ENCODE data around the gene TMPRSS2.
A peak's percentile ranks its signal among the peaks of the same experiment; 100 is the strongest.

The TMPRSS2 gene

DNA sequence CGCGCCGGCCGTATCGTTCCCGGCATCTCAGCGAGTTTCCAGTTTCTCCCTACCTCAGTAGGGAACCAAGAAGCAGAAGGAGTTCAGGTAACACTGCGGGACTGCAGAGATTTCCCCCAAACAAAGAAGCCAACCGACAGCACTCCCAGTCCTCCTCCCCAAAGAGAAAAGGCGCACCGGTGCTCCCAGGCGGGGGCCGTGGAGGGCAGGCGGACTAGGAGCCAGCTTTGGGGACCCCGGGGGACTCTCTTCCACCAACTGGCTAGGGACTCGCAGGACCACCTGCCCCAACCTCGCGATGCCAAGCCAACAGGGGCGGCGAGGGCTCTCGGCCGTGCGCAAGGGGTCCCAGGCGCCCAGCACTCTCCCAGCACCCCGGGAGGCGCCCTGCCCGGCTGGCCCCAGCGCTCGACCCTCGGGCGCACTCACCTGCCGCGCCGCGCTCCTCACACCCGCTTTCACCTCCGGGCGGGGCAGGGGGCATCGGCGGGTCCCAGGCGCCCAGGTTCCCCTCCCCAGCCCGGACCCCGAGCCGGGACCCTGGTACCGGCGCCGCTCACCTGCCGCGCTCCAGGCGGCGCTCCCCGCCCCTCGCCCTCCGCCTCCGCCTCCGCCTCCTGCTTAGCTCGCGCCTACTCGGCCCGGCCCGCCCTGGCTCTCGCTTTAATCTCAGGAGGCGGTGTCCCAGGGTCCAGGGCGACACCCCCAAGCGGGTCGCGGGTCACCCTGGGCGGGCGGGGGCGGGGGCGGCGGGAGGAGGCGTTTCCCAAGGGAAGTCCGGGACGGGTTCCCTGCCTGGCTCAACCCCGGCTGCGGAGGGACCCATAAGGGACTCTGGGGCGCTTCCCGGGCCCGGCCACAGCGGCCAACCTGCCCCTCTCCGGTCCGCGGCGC is at the start of gene TMPRSS2:
Gene TMPRSS2, minus strand, starts transcription at position 638 of the 894 bp plus-strand sequence. CDS start 10,025 bp downstream, outside the sequence.
- Histone ChIP-seq H3K4me1 (no peaks in the 10 kb centered on the region), H3K4me2 (no peak within 1 kb of the TSS), H4K20me1 (no peaks in the 10 kb centered on the region), H3K27me3 (peaks cover 37% of the 10 kb centered on the region), H3K4me3 (no peak within 1 kb of the TSS), H3K9ac (no peak within 1 kb of the TSS), H3K9me3 (peaks cover 18% of the 10 kb centered on the region), H3K27ac (no peak within 1 kb of the TSS), H3K36me3 (no peaks in the 10 kb centered on the region)
- no peak for TF ChIP-seq Cebpa-rat (IDR thresholded peaks at IDR 0.05)

DNA sequence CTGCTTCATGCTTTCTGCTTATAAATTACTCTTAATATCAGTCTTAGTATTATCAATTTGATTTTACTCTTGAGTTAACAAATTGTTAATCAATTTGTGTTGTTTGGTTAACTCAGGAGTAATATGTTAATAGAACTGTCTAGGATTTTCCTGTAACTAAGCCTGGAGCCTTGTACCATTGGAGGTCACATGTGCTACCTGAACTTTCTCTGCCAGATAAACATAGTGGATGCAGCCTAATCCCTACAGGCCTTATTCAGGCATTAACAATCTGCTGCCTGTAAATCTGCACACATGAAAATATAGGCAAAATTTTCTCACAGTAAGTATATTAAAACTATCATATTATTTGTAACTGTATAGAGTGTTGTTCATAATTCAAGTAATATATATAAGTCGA is 47.1 kb upstream of the TMPRSS2 start:
- TF ChIP-seq Cebpa-rat (IDR thresholded peaks at IDR 0.05), result no peak
- Histone ChIP-seq H3K9ac (no peak overlapping the region), H3K4me3 (no peak overlapping the region), H4K20me1 (no peaks in the 10 kb centered on the region), H3K4me2 (no peak overlapping the region), H3K4me1 (no peaks in the 10 kb centered on the region), H3K9me3 (no peaks in the 10 kb centered on the region), H3K27ac (no peak overlapping the region), H3K36me3 (no peaks in the 10 kb centered on the region), H3K27me3 (no peaks in the 10 kb centered on the region)

GRCh38 chr21:41552254-41552653 is 44.3 kb upstream of the TMPRSS2 start:
- no peak overlapping the region for H3K9ac ChIP-seq

GRCh38 chr21:41548781-41549180 is 40.8 kb upstream of the TMPRSS2 start:
- Histone ChIP-seq H3K4me3 (no peak overlapping the region), H3K36me3 (no peaks in the 10 kb centered on the region), H3K27me3 (no peaks in the 10 kb centered on the region), H3K9ac (no peak overlapping the region), H4K20me1 (no peaks in the 10 kb centered on the region), H3K27ac (no peak overlapping the region), H3K4me1 (no peaks in the 10 kb centered on the region), H3K9me3 (no peaks in the 10 kb centered on the region), H3K4me2 (no peak overlapping the region)
- TF ChIP-seq Cebpa-rat (IDR thresholded peaks at IDR 0.05), result no peak

More at GRCh38 chr21:41552254-41552653, 44.3 kb upstream of the TMPRSS2 start:
- Histone ChIP-seq H4K20me1 (no peaks in the 10 kb centered on the region), H3K9me3 (no peaks in the 10 kb centered on the region), H3K27me3 (no peaks in the 10 kb centered on the region), H3K4me1 (no peaks in the 10 kb centered on the region), H3K4me2 (no peak overlapping the region), H3K27ac (no peak overlapping the region), H3K4me3 (no peak overlapping the region), H3K36me3 (no peaks in the 10 kb centered on the region)
- peak; percentile 22; the same call in 1 of the 2 replicates for TF ChIP-seq Cebpa-rat (IDR thresholded peaks at IDR 0.05)

DNA sequence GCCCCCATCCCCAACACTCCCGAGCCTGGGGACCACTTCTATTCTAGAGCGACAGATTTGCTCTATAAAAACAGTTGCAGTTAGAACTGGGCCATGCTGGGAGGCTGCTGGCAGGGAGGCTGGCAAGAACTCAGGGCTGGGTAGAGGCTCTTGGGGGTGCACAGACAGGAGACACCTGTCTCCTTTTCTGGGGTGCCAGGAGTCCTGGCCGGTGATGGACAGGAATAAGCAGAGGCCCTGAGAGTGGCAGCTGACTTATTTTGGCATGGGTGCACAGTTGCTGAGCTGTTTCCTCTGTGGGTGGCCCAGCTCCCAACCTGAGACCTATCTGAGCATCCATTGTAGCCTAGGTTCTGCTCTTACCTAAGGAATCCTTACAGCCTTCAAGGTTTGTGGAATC is 39.2 kb upstream of the TMPRSS2 start:
- H3K9me3 ChIP-seq, result no peaks in the 10 kb centered on the region
- H3K4me3 ChIP-seq, result no peak overlapping the region
- H3K27ac ChIP-seq, result no peak overlapping the region
- H3K9ac ChIP-seq, result no peak overlapping the region
- no peaks in the 10 kb centered on the region for H3K4me1 ChIP-seq
- no peaks in the 10 kb centered on the region for H4K20me1 ChIP-seq
- H3K27me3 ChIP-seq, result no peaks in the 10 kb centered on the region
- TF ChIP-seq Cebpa-rat (IDR thresholded peaks at IDR 0.05), result no peak
- H3K4me2 ChIP-seq, result no peak overlapping the region
- no peaks in the 10 kb centered on the region for H3K36me3 ChIP-seq

DNA sequence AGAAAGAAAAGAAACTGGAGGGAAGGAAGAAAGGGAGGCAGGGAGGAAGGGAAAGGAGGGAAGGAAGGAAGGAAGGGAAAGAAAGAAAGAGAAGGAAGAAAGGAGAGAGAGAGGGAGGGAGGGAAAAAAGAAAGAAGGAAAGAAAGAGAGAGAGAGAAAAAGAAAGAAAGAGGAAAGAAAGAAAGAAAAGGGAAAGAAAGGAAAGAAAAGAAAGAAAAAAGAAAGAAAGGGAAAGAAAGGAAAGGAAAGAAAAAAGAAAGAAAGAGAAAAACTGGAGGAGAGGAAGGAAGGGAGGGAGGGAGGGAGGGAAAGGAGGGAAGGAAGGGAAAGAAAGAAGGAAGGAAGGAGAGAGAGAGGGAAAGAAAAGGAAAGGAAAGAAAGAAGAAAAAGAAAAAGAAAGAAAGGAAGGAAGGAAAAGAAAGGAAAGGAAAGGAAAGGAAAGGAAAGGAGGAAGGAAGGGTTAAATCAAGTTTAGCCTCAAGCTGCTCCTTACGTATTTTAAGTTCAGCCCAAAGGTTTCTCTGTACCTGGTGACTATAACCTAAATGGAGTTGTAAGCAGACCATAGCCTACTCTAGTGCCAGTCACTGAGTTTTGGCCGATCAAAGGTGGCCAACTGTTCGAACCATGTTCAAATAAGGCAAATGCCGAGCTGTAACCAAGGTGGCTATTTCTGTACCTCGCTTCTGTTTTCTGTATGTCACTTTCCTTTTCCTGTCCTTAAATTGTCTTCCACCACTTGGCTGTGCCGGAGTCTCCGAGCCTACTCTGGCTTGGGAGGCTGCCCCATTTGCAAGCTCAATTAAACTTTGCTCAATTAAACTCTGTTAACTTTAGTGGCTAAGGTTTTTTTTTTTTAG is 37.8 kb upstream of the TMPRSS2 start:
- Histone ChIP-seq H3K4me2 (no peak overlapping the region), H3K27ac (no peak overlapping the region), H3K4me1 (no peaks in the 10 kb centered on the region), H4K20me1 (no peaks in the 10 kb centered on the region), H3K9ac (no peak overlapping the region), H3K36me3 (no peaks in the 10 kb centered on the region), H3K4me3 (no peak overlapping the region), H3K9me3 (no peaks in the 10 kb centered on the region), H3K27me3 (no peaks in the 10 kb centered on the region)
- TF ChIP-seq Cebpa-rat (IDR thresholded peaks at IDR 0.05), result no peak

DNA sequence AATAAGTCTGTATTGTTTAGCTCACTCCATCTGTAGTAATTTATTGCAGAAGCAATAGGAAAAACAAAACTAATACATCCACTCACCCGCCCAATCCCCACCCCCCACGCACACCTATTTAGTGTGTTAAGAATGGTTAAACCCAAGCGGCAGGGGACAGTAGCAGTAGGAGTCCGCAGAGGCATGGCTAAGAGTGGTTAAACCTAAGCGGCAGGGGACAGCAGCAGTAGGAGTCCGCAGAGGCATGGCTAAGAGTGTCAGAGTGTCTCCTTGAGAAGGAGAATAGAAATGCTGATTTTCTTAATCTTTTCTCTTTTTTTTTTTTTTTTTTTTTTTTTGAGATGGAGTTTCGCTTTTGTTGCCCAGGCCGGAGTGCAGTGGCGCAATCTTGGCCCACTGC is 34.8 kb upstream of the TMPRSS2 start:
- H3K27me3 ChIP-seq, result no peaks in the 10 kb centered on the region
- H3K36me3 ChIP-seq, result no peaks in the 10 kb centered on the region
- H3K4me3 ChIP-seq, result no peak overlapping the region
- no peaks in the 10 kb centered on the region for H4K20me1 ChIP-seq
- H3K9me3 ChIP-seq, result no peaks in the 10 kb centered on the region
- H3K4me1 ChIP-seq, result no peaks in the 10 kb centered on the region
- no peak for TF ChIP-seq Cebpa-rat (IDR thresholded peaks at IDR 0.05)
- no peak overlapping the region for H3K27ac ChIP-seq
- no peak overlapping the region for H3K9ac ChIP-seq
- H3K4me2 ChIP-seq, result no peak overlapping the region

DNA sequence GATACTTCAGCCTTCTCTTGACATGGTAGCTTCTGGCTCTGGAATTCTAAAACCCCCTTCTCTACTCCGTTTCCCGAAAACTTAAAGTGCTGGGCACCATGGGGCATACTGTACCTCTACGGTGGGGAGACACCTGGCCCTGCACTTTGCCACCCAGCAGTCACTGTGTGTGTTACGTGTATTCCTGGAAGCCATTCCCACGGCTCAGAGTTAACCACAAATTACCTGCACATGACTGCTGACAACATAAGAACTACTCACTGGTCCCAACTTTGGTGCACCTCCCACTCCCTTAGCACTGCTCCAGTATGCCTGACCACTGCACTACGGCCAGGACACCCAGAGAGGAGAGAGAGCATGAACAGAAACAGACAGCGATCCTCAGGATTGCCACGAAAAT is 29.4 kb upstream of the TMPRSS2 start:
- Histone ChIP-seq H3K9ac (no peak overlapping the region), H3K27me3 (no peaks in the 10 kb centered on the region), H3K27ac (no peak overlapping the region), H4K20me1 (no peaks in the 10 kb centered on the region), H3K4me2 (no peak overlapping the region), H3K9me3 (0 out of 2 replicates have a peak, but pooled peaks cover 9% of the 10 kb centered on the region), H3K4me3 (no peak overlapping the region), H3K4me1 (no peaks in the 10 kb centered on the region), H3K36me3 (no peaks in the 10 kb centered on the region)
- TF ChIP-seq Cebpa-rat (IDR thresholded peaks at IDR 0.05), result no peak

DNA sequence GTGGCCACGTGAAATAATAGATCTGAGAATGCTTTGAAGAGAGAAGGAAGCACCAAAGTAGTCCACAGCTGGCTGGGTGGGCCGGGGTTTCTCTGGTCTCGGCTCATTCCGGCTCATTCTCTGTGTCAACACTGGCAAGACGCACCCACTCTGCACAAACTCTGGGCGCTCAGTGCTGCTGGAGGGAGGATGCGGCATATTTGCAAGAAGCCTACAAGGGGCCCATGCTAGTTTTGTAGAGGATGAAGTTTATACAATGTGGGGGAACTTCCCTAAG is 28.8 kb upstream of the TMPRSS2 start:
- no peaks in the 10 kb centered on the region for H4K20me1 ChIP-seq
- no peak overlapping the region for H3K27ac ChIP-seq
- H3K9me3 ChIP-seq, result 0 out of 2 replicates have a peak, but pooled peaks cover 9% of the 10 kb centered on the region
- no peaks in the 10 kb centered on the region for H3K27me3 ChIP-seq
- H3K4me2 ChIP-seq, result no peak overlapping the region
- no peak for TF ChIP-seq Cebpa-rat (IDR thresholded peaks at IDR 0.05)
- H3K9ac ChIP-seq, result no peak overlapping the region
- no peaks in the 10 kb centered on the region for H3K36me3 ChIP-seq
- H3K4me1 ChIP-seq, result no peaks in the 10 kb centered on the region
- no peak overlapping the region for H3K4me3 ChIP-seq

Measured in BLaER1 (cell line).